WTC11 (cell line): ENCODE data around the gene SUPT16H. TPM values are rescaled to one million over a fixed set of nuclear protein-coding genes. Genes with fewer than 3 reads are reported as not detected.

ENCODE experiments used
- ATAC-seq: fragments of 200-7000 bp; cut with Tn5 transposase; 2 replicates; pipeline ENCODE4 v1.10.0; 2021; ENCODE audit warnings: mild to moderate bottlenecking, moderate library complexity
- CTCF ChIA-PET: fragments of 300-600 bp; sonication (Branson Sonifier 250); formaldehyde crosslinking; loops from one replicate; lab custom pipeline; 2021; ENCODE audit warnings: antibody characterized with exemption; lab: Charles Lee
- POLR2A ChIA-PET: fragments of 350-600 bp; sonication (Branson Sonifier 250); formaldehyde crosslinking; loops from one replicate; lab custom pipeline; 2021; ENCODE audit warnings: antibody characterized with exemption; lab: Charles Lee
- DNase-seq: peaks from one replicate; pipeline ENCODE4 v3.0.0; 2021; ENCODE audit warnings: low spot score
- H3K27ac Mint-ChIP-seq: 2 replicates; pipeline ENCODE4 v1.8.0; 2021; ENCODE audit warnings: mixed read lengths
- H3K27me3 Mint-ChIP-seq: 2 replicates; pipeline ENCODE4 v1.8.0; 2021; ENCODE audit warnings: low read depth, mild to moderate bottlenecking, moderate library complexity, mixed read lengths
- H3K36me3 Mint-ChIP-seq: 2 replicates; pipeline ENCODE4 v1.8.0; 2021; ENCODE audit warnings: mixed read lengths
- H3K4me1 Mint-ChIP-seq: 2 replicates; pipeline ENCODE4 v1.8.0; 2022; ENCODE audit warnings: mixed read lengths
- H3K4me3 Mint-ChIP-seq: 2 replicates; pipeline ENCODE4 v1.8.0; 2021; ENCODE audit warnings: mild to moderate bottlenecking, moderate library complexity, mixed read lengths
- H3K9me3 Mint-ChIP-seq: 2 replicates; pipeline ENCODE4 v1.8.0; 2021; ENCODE audit warnings: mixed read lengths
- AFF4 ChIP-seq: sonication (generic); formaldehyde crosslinking; IDR thresholded peaks from 2 replicates; pipeline ENCODE4 v1.8.1; 2023; ENCODE audit warnings: mild to moderate bottlenecking, missing genetic modification reagents, borderline replicate concordance
- AR ChIP-seq: fragments of 250-450 bp; sonication (Bioruptor Pico); IDR thresholded peaks from 2 replicates; pipeline ENCODE4 v1.9.0; 2021; ENCODE audit warnings: mild to moderate bottlenecking
- ATF1 ChIP-seq: sonication (generic); formaldehyde crosslinking; IDR thresholded peaks from 2 replicates; pipeline ENCODE4 v1.8.1; 2023; ENCODE audit warnings: mild to moderate bottlenecking, moderate library complexity, missing genetic modification reagents
- E2F1 ChIP-seq: sonication (generic); formaldehyde crosslinking; IDR thresholded peaks from 2 replicates; pipeline ENCODE4 v1.8.0; 2022; ENCODE audit warnings: mild to moderate bottlenecking, missing genetic modification reagents
- FOXJ3 ChIP-seq: sonication (generic); formaldehyde crosslinking; IDR thresholded peaks from 2 replicates; pipeline ENCODE4 v1.9.0; 2021; ENCODE audit warnings: missing genetic modification reagents, mild to moderate bottlenecking, borderline replicate concordance
- FOXK1 ChIP-seq: sonication (generic); formaldehyde crosslinking; IDR thresholded peaks from 2 replicates; pipeline ENCODE4 v1.8.0; 2022; ENCODE audit warnings: mild to moderate bottlenecking, moderate library complexity, missing genetic modification reagents
- HMGA2 ChIP-seq: fragments of 250-450 bp; sonication (Bioruptor Pico); IDR thresholded peaks from 2 replicates; pipeline ENCODE4 v1.4.0; 2021; ENCODE audit warnings: mild to moderate bottlenecking, moderate library complexity
- KAT7 ChIP-seq: sonication (generic); formaldehyde crosslinking; IDR thresholded peaks from 2 replicates; pipeline ENCODE4 v1.8.1; 2023; ENCODE audit warnings: missing genetic modification reagents, mild to moderate bottlenecking, borderline replicate concordance
- MAX ChIP-seq: sonication (generic); formaldehyde crosslinking; IDR thresholded peaks from 2 replicates; pipeline ENCODE4 v1.8.0; 2022; ENCODE audit warnings: mild to moderate bottlenecking, missing genetic modification reagents
- MLX ChIP-seq: sonication (generic); formaldehyde crosslinking; IDR thresholded peaks from 2 replicates; pipeline ENCODE4 v1.8.1; 2023; ENCODE audit warnings: mild to moderate bottlenecking, missing genetic modification reagents, moderate library complexity
- MYBL2 ChIP-seq: sonication (generic); formaldehyde crosslinking; IDR thresholded peaks from 2 replicates; pipeline ENCODE4 v1.8.1; 2023; ENCODE audit warnings: mild to moderate bottlenecking, moderate library complexity, missing genetic modification reagents
- NFYB ChIP-seq: sonication (generic); formaldehyde crosslinking; conservative IDR thresholded peaks from 2 replicates; pipeline ENCODE4 v1.8.0; 2022; ENCODE audit warnings: low read depth, missing genetic modification reagents
- NR3C1 ChIP-seq: sonication (generic); formaldehyde crosslinking; conservative IDR thresholded peaks from 2 replicates; pipeline ENCODE4 v1.8.1; 2023; ENCODE audit warnings: low read depth, mild to moderate bottlenecking, missing genetic modification reagents
- OVOL2 ChIP-seq: fragments of 250-450 bp; sonication (Bioruptor Pico); IDR thresholded peaks from 2 replicates; pipeline ENCODE4 v1.9.0; 2021; ENCODE audit warnings: mild to moderate bottlenecking, borderline replicate concordance
- SMAD4 ChIP-seq: sonication (generic); formaldehyde crosslinking; IDR thresholded peaks from 2 replicates; pipeline ENCODE4 v1.8.0; 2022; ENCODE audit warnings: mild to moderate bottlenecking, missing genetic modification reagents
- TEAD1 ChIP-seq: sonication (generic); formaldehyde crosslinking; IDR thresholded peaks from 2 replicates; pipeline ENCODE4 v1.8.0; 2022; ENCODE audit warnings: mild to moderate bottlenecking, missing genetic modification reagents
- total RNA-seq: library from RNA; stranded (reverse); gene quantifications from 3 replicates; pipeline ENCODE4 v1.2.3, GENCODE V29; 2021
- TF ChIP-seq, protein P1 (sequence below): sonication (generic); formaldehyde crosslinking; IDR thresholded peaks from 2 replicates; pipeline ENCODE4 v1.8.0; 2022; ENCODE audit warnings: mild to moderate bottlenecking, missing genetic modification reagents
- TF ChIP-seq, protein P2 (sequence below): sonication (generic); formaldehyde crosslinking; IDR thresholded peaks from 2 replicates; pipeline ENCODE4 v1.8.1; 2022; ENCODE audit warnings: mild to moderate bottlenecking, moderate library complexity, missing genetic modification reagents
- TF ChIP-seq, protein P3 (sequence below): fragments of 250-450 bp; sonication (Bioruptor Pico); IDR thresholded peaks from 2 replicates; pipeline ENCODE4 v1.9.0; 2021; ENCODE audit warnings: moderate library complexity, mild to moderate bottlenecking, inconsistent platforms, borderline replicate concordance
- TF ChIP-seq, protein P4 (sequence below): sonication (generic); formaldehyde crosslinking; IDR thresholded peaks from 2 replicates; pipeline ENCODE4 v1.8.1; 2023; ENCODE audit warnings: mild to moderate bottlenecking, missing genetic modification reagents

Gene SUPT16H
- total RNA-seq, 1 experiment from 2014 or later = 178 TPM

DNA sequence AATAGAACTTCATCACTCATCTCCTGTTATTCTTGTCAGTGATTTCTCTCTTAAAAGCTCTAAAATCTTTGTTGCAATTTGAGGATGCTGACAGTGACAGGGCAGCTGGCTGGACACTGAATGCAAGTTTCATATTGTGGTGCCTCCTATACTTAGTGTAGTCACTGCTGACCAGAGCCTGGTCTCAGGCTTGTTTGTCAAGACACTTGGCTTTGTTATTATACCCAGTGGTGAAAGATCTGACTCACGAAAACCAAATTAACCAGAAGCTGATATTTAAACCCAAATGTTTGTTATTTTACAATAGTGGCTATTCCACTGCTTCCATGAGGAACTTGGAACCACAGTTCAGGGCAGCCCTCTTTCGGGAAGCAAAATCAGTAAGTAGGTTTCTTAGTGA lies 61.1 kb downstream of the SUPT16H start:
- ChIA-PET POLR2A (no interaction called here), CTCF (no interaction called here)
- peaks cover 15% of the 10 kb centered on the region for H3K4me1 Mint-ChIP-seq

More for the DNA sequence above, 61.1 kb downstream of the SUPT16H start:
- H3K9me3 Mint-ChIP-seq = no peaks in the 10 kb centered on the region
- H3K27me3 Mint-ChIP-seq = no peaks in the 10 kb centered on the region
- no peak for TF ChIP-seq ATF1 (CRISPR knock-in tag)
- TF ChIP-seq, protein P1, sequence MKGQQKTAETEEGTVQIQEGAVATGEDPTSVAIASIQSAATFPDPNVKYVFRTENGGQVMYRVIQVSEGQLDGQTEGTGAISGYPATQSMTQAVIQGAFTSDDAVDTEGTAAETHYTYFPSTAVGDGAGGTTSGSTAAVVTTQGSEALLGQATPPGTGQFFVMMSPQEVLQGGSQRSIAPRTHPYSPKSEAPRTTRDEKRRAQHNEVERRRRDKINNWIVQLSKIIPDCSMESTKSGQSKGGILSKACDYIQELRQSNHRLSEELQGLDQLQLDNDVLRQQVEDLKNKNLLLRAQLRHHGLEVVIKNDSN = no peak
- no peak for TF ChIP-seq TEAD1 (CRISPR knock-in tag)
- no peak for TF ChIP-seq NFYB (CRISPR knock-in tag)
- no peak for TF ChIP-seq MLX (CRISPR knock-in tag)
- no peak for TF ChIP-seq OVOL2
- TF ChIP-seq, protein P2, sequence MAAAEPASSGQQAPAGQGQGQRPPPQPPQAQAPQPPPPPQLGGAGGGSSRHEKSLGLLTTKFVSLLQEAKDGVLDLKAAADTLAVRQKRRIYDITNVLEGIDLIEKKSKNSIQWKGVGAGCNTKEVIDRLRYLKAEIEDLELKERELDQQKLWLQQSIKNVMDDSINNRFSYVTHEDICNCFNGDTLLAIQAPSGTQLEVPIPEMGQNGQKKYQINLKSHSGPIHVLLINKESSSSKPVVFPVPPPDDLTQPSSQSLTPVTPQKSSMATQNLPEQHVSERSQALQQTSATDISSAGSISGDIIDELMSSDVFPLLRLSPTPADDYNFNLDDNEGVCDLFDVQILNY (CRISPR knock-in tag) = no peak
- TF ChIP-seq FOXK1 = no peak
- no peak for TF ChIP-seq HMGA2 (CRISPR knock-in tag)
- no peak for TF ChIP-seq E2F1 (CRISPR knock-in tag)
- TF ChIP-seq, protein P3, sequence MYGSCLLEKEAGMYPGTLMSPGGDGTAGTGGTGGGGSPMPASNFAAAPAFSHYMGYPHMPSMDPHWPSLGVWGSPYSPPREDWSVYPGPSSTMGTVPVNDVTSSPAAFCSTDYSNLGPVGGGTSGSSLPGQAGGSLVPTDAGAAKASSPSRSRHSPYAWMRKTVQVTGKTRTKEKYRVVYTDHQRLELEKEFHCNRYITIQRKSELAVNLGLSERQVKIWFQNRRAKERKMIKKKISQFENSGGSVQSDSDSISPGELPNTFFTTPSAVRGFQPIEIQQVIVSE (CRISPR knock-in tag) = no peak
- no peak for TF ChIP-seq KAT7 (CRISPR knock-in tag)
- no peak for TF ChIP-seq NR3C1 (CRISPR knock-in tag)
- no peak for TF ChIP-seq AFF4 (CRISPR knock-in tag)
- TF ChIP-seq MYBL2 (CRISPR knock-in tag) = no peak
- TF ChIP-seq AR (CRISPR knock-in tag) = no peak
- no peak for TF ChIP-seq SMAD4 (CRISPR knock-in tag)
- TF ChIP-seq, protein P4, sequence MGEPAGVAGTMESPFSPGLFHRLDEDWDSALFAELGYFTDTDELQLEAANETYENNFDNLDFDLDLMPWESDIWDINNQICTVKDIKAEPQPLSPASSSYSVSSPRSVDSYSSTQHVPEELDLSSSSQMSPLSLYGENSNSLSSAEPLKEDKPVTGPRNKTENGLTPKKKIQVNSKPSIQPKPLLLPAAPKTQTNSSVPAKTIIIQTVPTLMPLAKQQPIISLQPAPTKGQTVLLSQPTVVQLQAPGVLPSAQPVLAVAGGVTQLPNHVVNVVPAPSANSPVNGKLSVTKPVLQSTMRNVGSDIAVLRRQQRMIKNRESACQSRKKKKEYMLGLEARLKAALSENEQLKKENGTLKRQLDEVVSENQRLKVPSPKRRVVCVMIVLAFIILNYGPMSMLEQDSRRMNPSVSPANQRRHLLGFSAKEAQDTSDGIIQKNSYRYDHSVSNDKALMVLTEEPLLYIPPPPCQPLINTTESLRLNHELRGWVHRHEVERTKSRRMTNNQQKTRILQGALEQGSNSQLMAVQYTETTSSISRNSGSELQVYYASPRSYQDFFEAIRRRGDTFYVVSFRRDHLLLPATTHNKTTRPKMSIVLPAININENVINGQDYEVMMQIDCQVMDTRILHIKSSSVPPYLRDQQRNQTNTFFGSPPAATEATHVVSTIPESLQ (CRISPR knock-in tag) = no peak
- TF ChIP-seq FOXJ3 (CRISPR knock-in tag) = no peak
- TF ChIP-seq MAX = no peak
- TF ChIP-seq, all 79 proteins: peak for 0
- Mint-ChIP-seq H3K36me3 (no peaks in the 10 kb centered on the region), H3K4me3 (no peak overlapping the region), H3K27ac (no peak overlapping the region)
- ATAC-seq (no peak), DNase-seq (no peak)
